ENCODE results near the gene ADAMTSL4.

ADAMTSL4 gene

DNA sequence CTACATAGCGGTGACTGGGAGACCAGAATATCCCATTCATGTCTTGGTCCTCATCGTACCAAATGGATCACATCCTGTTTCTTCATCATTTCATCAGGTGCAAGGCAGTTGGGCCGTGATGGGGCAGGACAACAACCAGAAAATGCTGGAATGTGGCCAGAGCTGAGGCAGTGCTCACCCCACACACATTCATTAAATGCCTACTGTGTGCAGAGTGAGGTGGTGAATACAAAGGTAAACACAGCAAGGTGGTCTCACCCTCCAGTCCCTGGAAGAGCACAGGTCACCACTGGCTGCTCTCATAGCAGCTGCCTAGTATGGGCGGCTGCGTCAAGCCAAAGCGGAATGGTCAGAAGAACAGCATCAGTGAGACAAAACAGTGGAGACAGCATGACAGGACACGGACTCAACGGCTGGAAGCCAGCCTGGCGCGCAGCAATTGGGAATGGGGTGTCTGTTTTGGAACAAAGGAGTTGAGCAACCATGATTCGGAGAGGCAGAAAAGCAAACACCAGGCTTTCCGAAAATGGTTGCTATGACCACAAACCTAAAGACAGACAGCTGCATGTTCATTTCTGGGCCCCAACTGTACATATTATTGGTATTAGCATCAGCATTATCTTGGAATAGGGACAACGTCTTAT is 5.6 kb upstream of the ADAMTSL4 start:
- TF ChIP-seq, protein P1, sequence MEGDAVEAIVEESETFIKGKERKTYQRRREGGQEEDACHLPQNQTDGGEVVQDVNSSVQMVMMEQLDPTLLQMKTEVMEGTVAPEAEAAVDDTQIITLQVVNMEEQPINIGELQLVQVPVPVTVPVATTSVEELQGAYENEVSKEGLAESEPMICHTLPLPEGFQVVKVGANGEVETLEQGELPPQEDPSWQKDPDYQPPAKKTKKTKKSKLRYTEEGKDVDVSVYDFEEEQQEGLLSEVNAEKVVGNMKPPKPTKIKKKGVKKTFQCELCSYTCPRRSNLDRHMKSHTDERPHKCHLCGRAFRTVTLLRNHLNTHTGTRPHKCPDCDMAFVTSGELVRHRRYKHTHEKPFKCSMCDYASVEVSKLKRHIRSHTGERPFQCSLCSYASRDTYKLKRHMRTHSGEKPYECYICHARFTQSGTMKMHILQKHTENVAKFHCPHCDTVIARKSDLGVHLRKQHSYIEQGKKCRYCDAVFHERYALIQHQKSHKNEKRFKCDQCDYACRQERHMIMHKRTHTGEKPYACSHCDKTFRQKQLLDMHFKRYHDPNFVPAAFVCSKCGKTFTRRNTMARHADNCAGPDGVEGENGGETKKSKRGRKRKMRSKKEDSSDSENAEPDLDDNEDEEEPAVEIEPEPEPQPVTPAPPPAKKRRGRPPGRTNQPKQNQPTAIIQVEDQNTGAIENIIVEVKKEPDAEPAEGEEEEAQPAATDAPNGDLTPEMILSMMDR (conservative IDR thresholded peaks at IDR 0.05; ENCODE audit: control insufficient read depth, insufficient read depth, low read depth, low read length) = no peak
- DNase-seq (ENCODE audit: low read depth) = peak; percentile 45
- H3K4me3 ChIP-seq (ENCODE audit: control insufficient read depth, low read depth, low read length) = no peak overlapping the region

DNA sequence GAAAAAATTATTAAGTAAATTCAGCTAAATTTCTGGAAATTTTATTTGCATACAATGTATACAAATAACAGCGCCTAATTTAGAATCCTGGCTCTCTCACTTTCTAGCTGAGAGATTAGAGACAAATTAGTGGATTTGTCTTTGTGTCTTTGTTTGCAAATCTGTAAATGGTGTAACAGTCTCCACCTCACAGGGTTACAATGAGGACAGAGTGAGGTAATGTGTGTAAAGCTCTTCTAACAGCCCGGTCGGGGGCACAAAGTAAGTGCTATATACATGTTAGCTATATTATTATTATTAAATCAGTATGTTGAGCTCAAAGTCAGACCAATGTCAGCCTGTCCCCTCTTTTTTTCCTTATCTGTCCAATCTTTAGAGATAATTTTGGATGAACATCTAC is 5.0 kb upstream of the ADAMTSL4 start:
- no peak for DNase-seq (ENCODE audit: low read depth)
- TF ChIP-seq, protein P1 (conservative IDR thresholded peaks at IDR 0.05; ENCODE audit: control insufficient read depth, insufficient read depth, low read depth, low read length) = no peak
- no peak overlapping the region for H3K4me3 ChIP-seq (ENCODE audit: control insufficient read depth, low read depth, low read length)

DNA sequence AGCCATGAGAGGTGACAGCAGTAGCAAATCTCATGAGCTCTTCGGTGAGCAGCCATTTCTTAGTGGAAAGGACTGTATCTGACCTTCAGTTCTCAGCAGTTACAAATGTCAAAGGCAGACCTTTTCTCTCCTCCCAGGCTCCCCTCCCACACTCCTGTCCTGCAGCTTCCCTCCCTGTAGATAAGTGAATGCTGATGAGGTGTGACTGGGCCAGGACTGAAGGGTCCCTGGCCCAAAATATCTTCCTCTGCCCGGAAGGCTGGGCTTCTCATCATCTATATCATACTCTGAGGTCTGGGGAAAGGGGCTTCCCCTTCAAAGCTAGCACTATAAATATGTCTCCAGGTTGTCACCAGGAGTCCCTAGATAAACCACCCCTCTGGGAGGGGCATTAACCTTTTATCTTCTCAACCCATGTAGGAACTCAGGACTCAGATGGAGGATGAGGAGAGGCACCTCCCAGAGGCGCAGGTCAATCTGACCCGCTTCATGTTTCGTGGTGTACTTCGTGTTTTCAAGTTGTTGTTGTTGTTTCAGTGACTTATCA is 3.6 kb upstream of the ADAMTSL4 start:
- TF ChIP-seq, protein P1 (conservative IDR thresholded peaks at IDR 0.05; ENCODE audit: control insufficient read depth, insufficient read depth, low read depth, low read length) = no peak
- no peak overlapping the region for H3K4me3 ChIP-seq (ENCODE audit: control insufficient read depth, low read depth, low read length)
- no peak for DNase-seq (ENCODE audit: low read depth)

DNA sequence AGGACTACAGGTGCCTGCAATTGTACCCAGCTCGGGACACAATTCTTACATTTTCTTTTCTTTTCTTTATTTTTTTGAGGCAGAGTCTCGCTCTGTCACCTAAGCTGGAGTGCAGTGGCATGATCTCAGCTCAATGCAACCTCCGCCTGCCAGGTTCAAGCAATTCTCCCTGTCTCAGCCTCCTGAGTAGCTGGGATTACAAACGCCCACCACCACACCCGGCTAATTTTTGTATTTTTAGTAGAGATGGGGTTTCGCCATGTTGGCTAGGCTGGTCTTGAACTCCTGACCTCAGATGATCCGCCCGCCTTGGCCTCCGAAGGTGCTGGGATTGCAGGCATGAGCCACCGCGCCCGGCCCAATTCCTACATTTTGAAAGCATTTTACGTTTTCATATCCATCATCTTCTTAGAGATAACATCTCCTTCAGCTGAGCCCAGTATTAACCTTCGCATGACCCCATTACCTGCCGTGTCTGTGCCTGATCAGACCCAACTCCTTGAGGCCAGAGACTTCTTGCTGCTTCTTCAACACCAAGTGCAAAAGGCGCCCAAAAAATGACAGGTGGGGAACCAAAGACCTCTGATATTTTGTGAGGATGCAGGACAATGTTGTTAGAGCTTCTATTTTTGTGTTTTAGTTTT is 2.8 kb upstream of the ADAMTSL4 start:
- DNase-seq (ENCODE audit: low read depth) = no peak
- TF ChIP-seq, protein P1 (conservative IDR thresholded peaks at IDR 0.05; ENCODE audit: control insufficient read depth, insufficient read depth, low read depth, low read length) = no peak
- no peak overlapping the region for H3K4me3 ChIP-seq (ENCODE audit: control insufficient read depth, low read depth, low read length)

DNA sequence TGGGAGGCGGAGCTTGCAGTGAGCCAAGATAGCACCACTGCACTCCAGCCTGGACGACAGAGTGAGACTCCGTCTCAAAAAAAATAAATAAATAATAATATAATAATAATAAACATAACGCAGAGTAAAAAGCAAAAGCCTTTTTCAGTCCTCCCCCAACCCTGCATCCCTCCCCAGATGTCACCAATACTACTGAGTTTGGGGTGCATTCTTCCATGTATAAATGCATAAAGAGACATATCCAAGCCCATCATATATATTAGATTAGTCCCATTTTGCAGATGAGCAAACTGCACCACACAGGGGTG is 930 bp upstream of the ADAMTSL4 start:
- H3K4me3 ChIP-seq (ENCODE audit: control insufficient read depth, low read depth, low read length) = peak overlapping the region; percentile 52
- TF ChIP-seq, protein P1 (conservative IDR thresholded peaks at IDR 0.05; ENCODE audit: control insufficient read depth, insufficient read depth, low read depth, low read length) = no peak
- DNase-seq (ENCODE audit: low read depth) = no peak

DNA sequence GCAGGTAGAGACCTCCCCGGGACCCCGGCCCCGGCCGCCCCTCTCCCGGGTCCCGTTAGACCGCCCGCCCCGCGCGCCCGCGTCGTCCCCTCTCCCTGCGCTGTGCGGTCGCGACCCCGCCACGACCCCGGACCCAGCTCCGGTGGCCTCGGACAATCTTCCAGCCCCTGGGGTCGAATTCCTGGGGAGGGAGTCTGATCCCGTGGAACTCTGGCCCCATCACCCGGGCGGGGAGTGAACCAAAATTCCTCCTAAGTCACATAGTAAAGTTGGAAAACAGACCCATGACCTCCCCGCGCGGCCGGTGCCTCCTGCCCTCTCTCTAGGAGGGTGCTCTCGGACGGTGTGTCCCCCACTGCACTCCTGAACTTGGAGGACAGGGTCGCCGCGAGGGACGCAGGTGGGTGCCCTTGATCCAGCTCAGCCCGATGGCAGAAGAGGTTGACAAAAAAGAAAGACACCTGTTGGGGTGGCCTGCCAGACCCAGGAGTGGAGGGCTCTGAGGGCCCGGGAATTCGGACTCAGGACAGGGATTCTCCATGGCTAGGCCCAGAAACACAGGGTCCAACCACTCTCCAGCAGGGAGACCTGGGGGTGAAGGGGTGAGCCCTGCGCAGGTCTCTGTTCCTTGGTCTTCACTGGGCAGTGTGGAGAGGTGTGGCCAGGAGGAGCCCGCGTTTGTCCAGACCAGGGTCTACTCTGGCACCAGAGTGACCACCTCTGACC is 451 bp downstream of the ADAMTSL4 start:
- DNase-seq (ENCODE audit: low read depth) = peak; percentile 34
- H3K4me3 ChIP-seq (ENCODE audit: control insufficient read depth, low read depth, low read length) = peak overlapping the region; percentile 67
- TF ChIP-seq, protein P1 (conservative IDR thresholded peaks at IDR 0.05; ENCODE audit: control insufficient read depth, insufficient read depth, low read depth, low read length) = no peak

All from fibroblast of mammary gland (primary cell).